Skeletal muscle cell (primary cell): ENCODE results near the gene TARS3.
A peak's percentile ranks its signal among the peaks of the same experiment; 100 is the strongest.
"Not testable (repeated sequence)": the region's sequence is repeated elsewhere in the genome, so short reads cannot be mapped to it uniquely, and the experiment has no call there.

Experiments
- DNase-seq: peaks from one replicate; pipeline ENCODE4 v3.0.0-alpha.2; 2010; ENCODE audit warnings: low read depth
- H3K4me3 ChIP-seq: 2 replicates; pipeline ENCODE4 v1.5.1; 2011; ENCODE audit warnings: low read depth, mild to moderate bottlenecking, control low read depth, low read length, moderate library complexity

The TARS3 gene

GRCh38 chr15:101635944-101636727, 88.1 kb downstream of the TARS3 start:
- no peak for DNase-seq
- no peak overlapping the region for H3K4me3 ChIP-seq

- no peak for DNase-seq
- H3K4me3 ChIP-seq = no peak overlapping the region
Observed at GRCh38 chr15:101633356-101633755, 90.9 kb downstream of the TARS3 start.

GRCh38 chr15:101626729-101627128, 97.5 kb downstream of the TARS3 start:
- DNase-seq, H3K4me3 ChIP-seq: not testable (repeated sequence)

GRCh38 chr15:101625980-101626379, 98.3 kb downstream of the TARS3 start:
- no peak for DNase-seq

GRCh38 chr15:101625184-101625583, 99.1 kb downstream of the TARS3 start:
- H3K4me3 ChIP-seq = no peak overlapping the region
- DNase-seq = no peak

More at GRCh38 chr15:101625980-101626379, 98.3 kb downstream of the TARS3 start:
- no peak overlapping the region for H3K4me3 ChIP-seq

GRCh38 chr15:101623367-101624304, 100.6 kb downstream of the TARS3 start:
- no peak for DNase-seq
- no peak overlapping the region for H3K4me3 ChIP-seq

GRCh38 chr15:101621961-101622360, 102.3 kb downstream of the TARS3 start:
- DNase-seq = no peak
- no peak overlapping the region for H3K4me3 ChIP-seq

- no peak for DNase-seq
Observed at GRCh38 chr15:101620671-101621070, 103.6 kb downstream of the TARS3 start.

GRCh38 chr15:101619615-101619865, 104.7 kb downstream of the TARS3 start:
- no peak for DNase-seq
- H3K4me3 ChIP-seq = no peak overlapping the region

More at GRCh38 chr15:101620671-101621070, 103.6 kb downstream of the TARS3 start:
- no peak overlapping the region for H3K4me3 ChIP-seq

- no peak overlapping the region for H3K4me3 ChIP-seq
- no peak for DNase-seq
Observed at GRCh38 chr15:101618851-101619614, 105.2 kb downstream of the TARS3 start.

GRCh38 chr15:101618076-101618475, 106.2 kb downstream of the TARS3 start:
- no peak for DNase-seq
- no peak overlapping the region for H3K4me3 ChIP-seq

GRCh38 chr15:101617390-101617965, 106.8 kb downstream of the TARS3 start:
- DNase-seq = no peak
- no peak overlapping the region for H3K4me3 ChIP-seq

- DNase-seq = no peak
- H3K4me3 ChIP-seq = no peak overlapping the region
Observed at GRCh38 chr15:101615986-101616848, 108.1 kb downstream of the TARS3 start.

GRCh38 chr15:101615414-101615985, 108.8 kb downstream of the TARS3 start:
- DNase-seq = no peak
- no peak overlapping the region for H3K4me3 ChIP-seq

- DNase-seq = no peak
- no peak overlapping the region for H3K4me3 ChIP-seq
Observed at GRCh38 chr15:101614761-101615160, 109.5 kb downstream of the TARS3 start.

GRCh38 chr15:101614001-101614585, 110.2 kb downstream of the TARS3 start:
- H3K4me3 ChIP-seq = no peak overlapping the region
- no peak for DNase-seq

- DNase-seq = peak; percentile 56
- no peak overlapping the region for H3K4me3 ChIP-seq
Observed at GRCh38 chr15:101613130-101614000, 110.9 kb downstream of the TARS3 start.
